Bone marrow (tissue), 2 donors: ENCODE data around the gene GPX6.
A peak's percentile ranks its signal among the peaks of the same experiment; 100 is the strongest.
"Not testable (repeated sequence)": the region's sequence is repeated elsewhere in the genome, so short reads cannot be mapped to it uniquely, and the experiment has no call there.

Experiments used
- DNase-seq, 2 donors: peaks; one replicate each; lab custom pipeline; 2025; lab: John Stamatoyannopoulos, UW

Gene GPX6

GRCh38 chr6:28515676-28516075 lies at the start of gene GPX6:
Gene GPX6, minus strand, starts transcription at chr6:28515793. Its CDS starts 50 bp downstream, at chr6:28515743.
- no peak for DNase-seq

GRCh38 chr6:28563430-28564095 lies 48.0 kb upstream of the GPX6 start:
- DNase-seq: no peak

GRCh38 chr6:28558629-28559028 lies 43.0 kb upstream of the GPX6 start:
- DNase-seq: no peak

- DNase-seq: no peak
These were observed 39.5 kb upstream of the GPX6 start for GRCh38 chr6:28555136-28555535.

GRCh38 chr6:28553986-28554881 lies 38.6 kb upstream of the GPX6 start:
- no peak for DNase-seq

- no peak for DNase-seq
These were observed 37.9 kb upstream of the GPX6 start for GRCh38 chr6:28553384-28553985.

- DNase-seq: no peak
These were observed 36.5 kb upstream of the GPX6 start for GRCh38 chr6:28551891-28552666.

- not testable (repeated sequence) for DNase-seq
These were observed 31.4 kb upstream of the GPX6 start for GRCh38 chr6:28547003-28547402.

- DNase-seq: no peak
These were observed 30.4 kb upstream of the GPX6 start for GRCh38 chr6:28545955-28546354.

GRCh38 chr6:28543651-28544610 lies 28.3 kb upstream of the GPX6 start:
- DNase-seq: no peak

- peak in 1 of 2 donors; percentile 24 for DNase-seq
These were observed 27.1 kb upstream of the GPX6 start for GRCh38 chr6:28542440-28543296.

GRCh38 chr6:28541996-28542395 lies 26.4 kb upstream of the GPX6 start:
- DNase-seq: no peak

- no peak for DNase-seq
These were observed 22.0 kb upstream of the GPX6 start for GRCh38 chr6:28537509-28538140.

GRCh38 chr6:28537065-28537464 lies 21.5 kb upstream of the GPX6 start:
- DNase-seq: no peak

- no peak for DNase-seq
These were observed 19.3 kb upstream of the GPX6 start for GRCh38 chr6:28534875-28535274.

GRCh38 chr6:28534306-28534705 lies 18.7 kb upstream of the GPX6 start:
- DNase-seq: no peak

- no peak for DNase-seq
These were observed 16.0 kb upstream of the GPX6 start for GRCh38 chr6:28531479-28532128.

- DNase-seq: no peak
These were observed 15.2 kb upstream of the GPX6 start for GRCh38 chr6:28530777-28531176.

GRCh38 chr6:28525496-28526039 lies 10.0 kb upstream of the GPX6 start, which contains the start of gene GPX5:
Gene GPX5, plus strand, starts transcription at chr6:28525881. Its CDS starts 133 bp downstream, at chr6:28526014.
- no peak for DNase-seq
